HL-60/S4 treated with retinoic acid at 250 ng/mL for 4 days and 3 days (cell line): ENCODE measurements around the gene ZG16.
"Not testable (repeated sequence)": the region's sequence is repeated elsewhere in the genome, so short reads cannot be mapped to it uniquely, and the experiment has no call there.

ENCODE experiments used
- in situ Hi-C: fragments of 300-500 bp; cut with MboI; formaldehyde crosslinking; loops from 2 replicates; pipeline ENCODE4 v1.7.0; 2022; ENCODE audit warnings: low sequenced_read_pairs

Gene ZG16

GRCh38 chr16:29777576-29778350, at the start of gene ZG16:
Gene ZG16, plus strand, starts transcription at chr16:29778256. Its CDS starts 1,011 bp downstream, at chr16:29779267.
- in situ Hi-C loops = no loop called here

- in situ Hi-C loops = no loop called here
Measured at GRCh38 chr16:29729116-29729521, 48.9 kb upstream of the ZG16 start.

- in situ Hi-C loops = no loop called here
Measured at GRCh38 chr16:29730649-29731048, 47.4 kb upstream of the ZG16 start.

- in situ Hi-C loops = not testable (repeated sequence)
Measured at GRCh38 chr16:29731768-29732601, 46.1 kb upstream of the ZG16 start.

GRCh38 chr16:29734786-29735185, 43.3 kb upstream of the ZG16 start:
- in situ Hi-C loops = no loop called here

GRCh38 chr16:29736112-29736511, 41.9 kb upstream of the ZG16 start:
- in situ Hi-C loops = no loop called here

- in situ Hi-C loops = no loop called here
Measured at GRCh38 chr16:29736764-29737163, 41.3 kb upstream of the ZG16 start.

- in situ Hi-C loops = no loop called here
Measured at GRCh38 chr16:29737713-29738112, 40.3 kb upstream of the ZG16 start.

- in situ Hi-C loops = no loop called here
Measured at GRCh38 chr16:29738514-29738913, 39.5 kb upstream of the ZG16 start.

- in situ Hi-C loops = not testable (repeated sequence)
Measured at GRCh38 chr16:29739927-29740629, 38.0 kb upstream of the ZG16 start.

GRCh38 chr16:29740630-29741015, 37.4 kb upstream of the ZG16 start:
- in situ Hi-C loops = not testable (repeated sequence)

GRCh38 chr16:29742683-29743275, 35.3 kb upstream of the ZG16 start:
- in situ Hi-C loops = no loop called here

- in situ Hi-C loops = no loop called here
Measured at GRCh38 chr16:29743475-29743826, 34.6 kb upstream of the ZG16 start.

GRCh38 chr16:29743827-29744531, 34.1 kb upstream of the ZG16 start:
- in situ Hi-C loops = no loop called here

- in situ Hi-C loops = no loop called here
Measured at GRCh38 chr16:29744541-29745101, 33.4 kb upstream of the ZG16 start.

- in situ Hi-C loops = no loop called here
Measured at GRCh38 chr16:29745121-29745852, 32.8 kb upstream of the ZG16 start.

GRCh38 chr16:29745853-29746345, 32.2 kb upstream of the ZG16 start, which contains the start of gene C16orf54:
Gene C16orf54, minus strand, starts transcription at chr16:29745990. Its CDS starts 1,039 bp downstream, at chr16:29744951.
- in situ Hi-C loops = no loop called here

- in situ Hi-C loops = not testable (repeated sequence)
Measured at GRCh38 chr16:29746518-29746917, 31.5 kb upstream of the ZG16 start.
